A549 (cell line): ENCODE measurements around the gene NAA15. TPM values are rescaled to one million over a fixed set of nuclear protein-coding genes. Genes with fewer than 3 reads are reported as not detected.

Experiments
- ATAC-seq, 2 experiments: fragments of 200-7000 bp in 1 of 2; fragments of >200 bp in 1 of 2; cut with Nextera tagmentation in 1 of 2; cut with Tn5 transposase in 1 of 2; 3 replicates each; pipeline versions ENCODE4 v1.8.0 to v1.9.1; 2018 to 2020; ENCODE audit warnings: mild to moderate bottlenecking in 1 of 2, moderate library complexity in 1 of 2
- CTCF ChIA-PET: fragments of 300-600 bp; sonication (Branson Sonifier 250); formaldehyde crosslinking; extraction: SDS; loops from one replicate; lab custom pipeline; 2021; ENCODE audit warnings: antibody characterized with exemption, inconsistent platforms; lab: Yijun Ruan, JAX
- POLR2A ChIA-PET: fragments of 350-600 bp; formaldehyde crosslinking; extraction: SDS; loops from one replicate; lab custom pipeline; 2021; ENCODE audit warnings: antibody characterized with exemption, inconsistent platforms; lab: Yijun Ruan, JAX
- DNase-seq, 2 experiments: peaks; one replicate each; pipeline versions ENCODE4 v3.0.0 to v3.0.0-alpha.2; 2011 to 2016; ENCODE audit warnings: low read depth in 1 of 2, low spot score in 1 of 2
- FAIRE-seq: peaks from 2 replicates; lab custom pipeline; 2011; peaks lifted over from hg19 to GRCh38; lab: Jason Lieb, UNC
- H3K27ac ChIP-seq, 2 experiments: fragments of >200 bp; sonication (Bioruptor Twin); formaldehyde crosslinking; 3 replicates each; pipeline ENCODE4 v1.5.1; 2016 to 2017
- H3K4me1 ChIP-seq: fragments of >200 bp; sonication (Bioruptor Twin); formaldehyde crosslinking; 3 replicates; pipeline ENCODE4 v1.6.1; 2016
- H3K4me2 ChIP-seq: fragments of >200 bp; sonication (Bioruptor Twin); formaldehyde crosslinking; 3 replicates; pipeline ENCODE4 v1.6.1; 2016
- H3K4me3 ChIP-seq: fragments of >200 bp; sonication (Bioruptor Twin); formaldehyde crosslinking; 3 replicates; pipeline ENCODE4 v1.5.1; 2016
- H3K9me3 ChIP-seq: fragments of >200 bp; sonication (Bioruptor Twin); formaldehyde crosslinking; 3 replicates; pipeline ENCODE4 v1.6.1; 2016
- BCL3 ChIP-seq: fragments of >200 bp; sonication (Bioruptor Twin); formaldehyde crosslinking; IDR thresholded peaks from 3 replicates; pipeline ENCODE4 v1.6.1; 2016
- BHLHE40 ChIP-seq: IDR thresholded peaks from 2 replicates; pipeline ENCODE4 v1.6.1; 2012; ENCODE audit warnings: low read depth, low read length, inconsistent platforms
- CTCF ChIP-seq: fragments of >200 bp; sonication (Bioruptor Twin); formaldehyde crosslinking; IDR thresholded peaks from 3 replicates; pipeline ENCODE4 v1.5.1; 2016
- ESRRA ChIP-seq: fragments of 150-350 bp; IDR thresholded peaks from 2 replicates; pipeline ENCODE4 v1.6.1; 2014; ENCODE audit warnings: mild to moderate bottlenecking, low read length, borderline replicate concordance
- FOSB ChIP-seq: fragments of 250-450 bp; sonication (Bioruptor Pico); IDR thresholded peaks from 2 replicates; pipeline ENCODE4 v1.5.0; 2020; ENCODE audit warnings: mild to moderate bottlenecking, moderate library complexity
- HDAC2 ChIP-seq: fragments of 200-600 bp; sonication (generic); IDR thresholded peaks from 2 replicates; pipeline ENCODE4 v1.6.1; 2016
- HES2 ChIP-seq: fragments of >200 bp; sonication (Bioruptor Twin); formaldehyde crosslinking; IDR thresholded peaks from 2 replicates; pipeline ENCODE4 v1.6.1; 2016
- HOXB5 ChIP-seq: fragments of 250-450 bp; sonication (Bioruptor Pico); IDR thresholded peaks from 2 replicates; pipeline ENCODE4 v1.5.0; 2020; ENCODE audit warnings: mild to moderate bottlenecking, moderate library complexity
- JUN ChIP-seq, 2 experiments: fragments of >200 bp; sonication (Bioruptor Twin); formaldehyde crosslinking; IDR thresholded peaks; 2 replicates in 1 of 2; 3 replicates in 1 of 2; pipeline ENCODE4 v1.6.1; 2016 to 2017
- JUNB ChIP-seq: fragments of >200 bp; sonication (Bioruptor Twin); formaldehyde crosslinking; IDR thresholded peaks from 2 replicates; pipeline ENCODE4 v1.6.1; 2016
- KDM5A ChIP-seq: fragments of 200-600 bp; sonication (generic); IDR thresholded peaks from 2 replicates; pipeline ENCODE4 v1.6.1; 2016; ENCODE audit warnings: antibody characterized with exemption, mild to moderate bottlenecking
- MAX ChIP-seq: IDR thresholded peaks from 2 replicates; pipeline ENCODE4 v1.6.1; 2012
- MAZ ChIP-seq: fragments of 150-350 bp; IDR thresholded peaks from 2 replicates; pipeline ENCODE4 v1.6.1; 2014; ENCODE audit warnings: antibody characterized with exemption, low read depth, low read length, borderline replicate concordance
- MYC ChIP-seq: IDR thresholded peaks from 2 replicates; pipeline ENCODE4 v1.6.1; 2012; ENCODE audit warnings: mild to moderate bottlenecking, inconsistent platforms, low read length, improper control_type of control experiment, borderline replicate concordance
- NR3C1 ChIP-seq: fragments of >200 bp; sonication (Bioruptor Twin); formaldehyde crosslinking; IDR thresholded peaks from 3 replicates; pipeline ENCODE4 v1.6.1; 2017
- PHF8 ChIP-seq: fragments of 200-600 bp; sonication (generic); IDR thresholded peaks from 2 replicates; pipeline ENCODE4 v1.6.1; 2016; ENCODE audit warnings: low read depth, mild to moderate bottlenecking, antibody characterized with exemption, moderate library complexity, borderline replicate concordance
- POLR2A ChIP-seq: IDR thresholded peaks from 2 replicates; pipeline ENCODE4 v1.6.1; 2012; ENCODE audit warnings: mild to moderate bottlenecking, low read length
- RAD21 ChIP-seq, 2 experiments: fragments of >200 bp in 1 of 2; sonication (Bioruptor Twin) in 1 of 2; formaldehyde crosslinking in 1 of 2; IDR thresholded peaks in 1 of 2; conservative IDR thresholded peaks in 1 of 2; 2 replicates in 1 of 2; 3 replicates in 1 of 2; pipeline ENCODE4 v1.6.1; 2012 to 2018; ENCODE audit warnings: inconsistent platforms in 1 of 2
- RARB ChIP-seq: fragments of 250-450 bp; sonication (Bioruptor Pico); IDR thresholded peaks from 2 replicates; pipeline ENCODE4 v1.8.0; 2021; ENCODE audit warnings: mild to moderate bottlenecking, moderate library complexity
- SMC3 ChIP-seq: fragments of >200 bp; sonication (Bioruptor Twin); formaldehyde crosslinking; IDR thresholded peaks from 3 replicates; pipeline ENCODE4 v1.6.1; 2018; ENCODE audit warnings: inconsistent platforms
- TFCP2L1 ChIP-seq: fragments of 250-450 bp; sonication (Bioruptor Pico); IDR thresholded peaks from 2 replicates; pipeline ENCODE4 v1.5.0; 2021; ENCODE audit warnings: mild to moderate bottlenecking
- TP53 ChIP-seq: fragments of 250-450 bp; sonication (Bioruptor Pico); IDR thresholded peaks from 2 replicates; pipeline ENCODE4 v1.5.0; 2021; ENCODE audit warnings: mild to moderate bottlenecking, moderate library complexity
- ZC3H11A ChIP-seq: fragments of 450-650 bp; IDR thresholded peaks from 2 replicates; pipeline ENCODE4 v1.6.1; 2014; ENCODE audit warnings: antibody characterized with exemption, mild to moderate bottlenecking
- ZNF302 ChIP-seq: fragments of 250-450 bp; sonication (Bioruptor Pico); IDR thresholded peaks from 2 replicates; pipeline ENCODE4 v1.9.0; 2021; ENCODE audit warnings: inconsistent platforms, mild to moderate bottlenecking, moderate library complexity
- ZSCAN20 ChIP-seq: fragments of 250-450 bp; sonication (Bioruptor Pico); IDR thresholded peaks from 2 replicates; pipeline ENCODE4 v1.8.0; 2022; ENCODE audit warnings: mild to moderate bottlenecking, moderate library complexity
- WGBS: methylation state at CpG from one replicate; pipeline ENCODE4 v1.1.6; 2017; ENCODE audit errors: missing lambda C conversion rate; 5-methylcytosine and 5-hydroxymethylcytosine counted together
- polyA plus RNA-seq, 4 experiments: library from polyadenylated mRNA; depleted of rRNA in 3 of 4; stranded (reverse); fragments of >200 nt; fragmentation: RNase III in 1 of 4; extraction: RNeasy Plus Mini Kit Qiagen cat#74134 plus additional on column Dnase treatment in 1 of 4; gene quantifications; 2 replicates in 3 of 4; 3 replicates in 1 of 4; pipeline ENCODE4 v1.2.3, GENCODE V29; 2011 to 2017

The NAA15 gene
- polyA plus RNA-seq, 2 of the 4 experiments (the other 2 are of a cell fraction), result 29.2 to 45.2 TPM

GRCh38 chr4:139282721-139283075 lies 18.6 kb upstream of the NAA15 start:
- H3K4me3 ChIP-seq, result no peak overlapping the region
- no peak overlapping the region for H3K4me2 ChIP-seq
- no peak for TF ChIP-seq RAD21 (conservative IDR thresholded peaks at IDR 0.05 in 1 of 2, IDR thresholded peaks at IDR 0.05 in 1 of 2)
- no peak for TF ChIP-seq NR3C1
- TF ChIP-seq HDAC2, result no peak
- no peak for TF ChIP-seq MYC
- no peak for TF ChIP-seq MAZ
- TF ChIP-seq TFCP2L1 (CRISPR knock-in tag), result no peak
- no peak for TF ChIP-seq ZSCAN20 (CRISPR knock-in tag)
- TF ChIP-seq BHLHE40, result no peak
- no peak for TF ChIP-seq HES2
- no peak for TF ChIP-seq ESRRA
- FAIRE-seq, result no peak
- no peak for ATAC-seq
- POLR2A ChIA-PET, result interaction anchor here (0.7 kb wide), 1 partner anchor 10 kb away, joined by 3 read pairs; no protein-coding TSS in a partner anchor
- CTCF ChIA-PET, result no interaction called here
- H3K4me1 ChIP-seq, result 0 out of 3 replicates have a peak, but pooled peaks cover 3% of the 10 kb centered on the region
- no peaks in the 10 kb centered on the region for H3K9me3 ChIP-seq
- no peak for DNase-seq
- no peak overlapping the region for H3K27ac ChIP-seq

- CTCF ChIA-PET, result interaction anchor here (0.7 to 2.3 kb wide), 3 partner anchors 9 to 256 kb away, joined by 3 to 10 read pairs (median 3); no protein-coding TSS in a partner anchor
- no peak for DNase-seq
- H3K27ac ChIP-seq, result no peak overlapping the region
- TF ChIP-seq RARB (CRISPR knock-in tag) (no peak), JUNB (no peak), TP53 (CRISPR knock-in tag) (no peak), HOXB5 (CRISPR knock-in tag) (no peak)
- TF ChIP-seq, all 56 proteins: peak for 0
- ATAC-seq (no peak), FAIRE-seq (no peak)
- WGBS, result 92% methylated on average over 7 of the region's 7 CpGs
- POLR2A ChIA-PET, result no interaction called here
- H3K4me3 ChIP-seq, result no peak overlapping the region
- H3K9me3 ChIP-seq, result no peaks in the 10 kb centered on the region
- H3K4me1 ChIP-seq, result no peaks in the 10 kb centered on the region
- no peak overlapping the region for H3K4me2 ChIP-seq
Measured at GRCh38 chr4:139286186-139286698, 15.1 kb upstream of the NAA15 start.

GRCh38 chr4:139295206-139295941 lies 5.9 kb upstream of the NAA15 start:
- H3K4me2 ChIP-seq, result peak overlapping the region; percentile 86
- peak; percentile 72 to 88 for DNase-seq
- POLR2A ChIA-PET, result interaction anchor here (0.6 to 1.9 kb wide), 5 partner anchors 8 to 265 kb away, joined by 3 to 13 read pairs (median 4); partner anchors contain the start of gene ELF2
- CTCF ChIA-PET, result interaction anchor here (0.6 to 2.8 kb wide), 36 partner anchors 10 to 265 kb away, joined by 3 to 23 read pairs (median 4); partner anchors contain the start of gene MGARP
- H3K4me1 ChIP-seq, result peaks cover 17% of the 10 kb centered on the region; the same call in 2 of the 3 replicates
- TF ChIP-seq ZC3H11A (no peak), RAD21 (conservative IDR thresholded peaks at IDR 0.05 in 1 of 2, IDR thresholded peaks at IDR 0.05 in 1 of 2) (peak; percentile 71 to 77), PHF8 (peak; percentile 70; the same call in 1 of the 2 replicates), MAX (0 out of 2 replicates have a peak, but pooled peaks have one; percentile 48), SMC3 (peak; percentile 81), BCL3 (no peak), FOSB (no peak), ZNF302 (CRISPR knock-in tag) (no peak), KDM5A (peak; percentile 70; the same call in 1 of the 2 replicates), CTCF (peak; percentile 76), JUN (IDR thresholded peaks at IDR 0.05) (peak in 1 of 2 experiments; percentile 61; a peak in 2 of 5 replicates), POLR2A (peak; percentile 65), ZSCAN20 (CRISPR knock-in tag) (no peak)
- peak overlapping the region; percentile 88 to 99 for H3K27ac ChIP-seq
- peak; percentile 97 to 99 for ATAC-seq
- H3K4me3 ChIP-seq, result peak overlapping the region; percentile 59
- WGBS, result 1% methylated on average over 26 of the region's 51 CpGs
- H3K9me3 ChIP-seq, result no peaks in the 10 kb centered on the region
- no peak for FAIRE-seq
